B cell (primary cell): Measurements from ENCODE around the gene FBXO42.

Experiments
- EZH2 ChIP-seq: IDR thresholded peaks from 2 replicates; pipeline ENCODE4 v1.6.1; 2012; ENCODE audit warnings: borderline replicate concordance, low read depth, mild to moderate bottlenecking, moderate library complexity, low read length; ENCODE audit not compliant: insufficient read depth, poor library complexity, severe bottlenecking
- TF ChIP-seq, protein P1 (sequence below): fragments of 200-600 bp; IDR thresholded peaks from one replicate; pipeline ENCODE4 v1.8.0; 2022; ENCODE audit warnings: antibody characterized with exemption, mild to moderate bottlenecking

DNA sequence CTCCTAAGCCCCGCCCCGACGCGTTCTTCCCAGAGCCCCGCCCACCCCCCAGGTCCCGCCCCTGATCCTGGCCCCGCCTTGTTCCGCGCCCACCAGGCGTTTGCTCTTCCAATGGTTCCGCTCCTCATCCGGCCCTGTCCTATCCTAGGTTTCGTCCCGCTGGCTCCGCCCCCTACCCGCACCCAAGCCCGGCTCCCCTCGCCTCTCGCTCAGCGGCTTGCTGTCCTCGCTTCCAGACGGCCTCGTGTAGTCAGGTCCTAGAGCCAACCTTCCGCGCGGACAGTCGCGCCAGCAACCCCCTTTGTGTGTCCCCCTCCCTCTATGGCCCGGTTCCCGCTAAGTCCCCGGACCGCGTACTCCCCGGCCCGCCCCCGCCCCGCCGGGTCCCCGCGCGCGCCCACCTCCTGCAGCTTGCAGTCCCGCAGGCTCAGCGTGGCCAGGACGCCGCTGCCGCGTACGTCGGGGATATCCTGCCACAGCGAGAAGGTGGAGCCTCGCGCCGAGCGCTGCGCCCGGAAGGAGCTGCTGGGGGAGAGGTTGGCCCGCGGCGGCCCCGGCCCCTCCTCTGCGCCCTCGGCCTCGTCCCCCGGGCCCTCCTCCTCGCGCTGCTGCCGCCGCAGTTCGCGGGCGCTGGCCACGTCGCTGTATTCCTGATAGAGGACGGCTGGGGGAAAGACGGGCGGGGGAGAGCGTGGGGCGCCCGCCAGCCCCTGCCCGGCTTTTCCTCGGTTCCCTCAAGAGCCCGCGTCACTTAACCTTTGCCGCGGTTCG lies 145.5 kb downstream of the FBXO42 start:
- TF ChIP-seq, protein P1, sequence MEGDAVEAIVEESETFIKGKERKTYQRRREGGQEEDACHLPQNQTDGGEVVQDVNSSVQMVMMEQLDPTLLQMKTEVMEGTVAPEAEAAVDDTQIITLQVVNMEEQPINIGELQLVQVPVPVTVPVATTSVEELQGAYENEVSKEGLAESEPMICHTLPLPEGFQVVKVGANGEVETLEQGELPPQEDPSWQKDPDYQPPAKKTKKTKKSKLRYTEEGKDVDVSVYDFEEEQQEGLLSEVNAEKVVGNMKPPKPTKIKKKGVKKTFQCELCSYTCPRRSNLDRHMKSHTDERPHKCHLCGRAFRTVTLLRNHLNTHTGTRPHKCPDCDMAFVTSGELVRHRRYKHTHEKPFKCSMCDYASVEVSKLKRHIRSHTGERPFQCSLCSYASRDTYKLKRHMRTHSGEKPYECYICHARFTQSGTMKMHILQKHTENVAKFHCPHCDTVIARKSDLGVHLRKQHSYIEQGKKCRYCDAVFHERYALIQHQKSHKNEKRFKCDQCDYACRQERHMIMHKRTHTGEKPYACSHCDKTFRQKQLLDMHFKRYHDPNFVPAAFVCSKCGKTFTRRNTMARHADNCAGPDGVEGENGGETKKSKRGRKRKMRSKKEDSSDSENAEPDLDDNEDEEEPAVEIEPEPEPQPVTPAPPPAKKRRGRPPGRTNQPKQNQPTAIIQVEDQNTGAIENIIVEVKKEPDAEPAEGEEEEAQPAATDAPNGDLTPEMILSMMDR, result no peak
- TF ChIP-seq EZH2, result no peak
